Bone marrow (tissue), 2 donors: ENCODE data around the gene ACOX1.

Experiments
- DNase-seq, 2 donors: peaks; one replicate each; lab custom pipeline; 2025; lab: John Stamatoyannopoulos, UW

The ACOX1 gene

GRCh38 chr17:75908201-75908600 is 70.8 kb downstream of the ACOX1 start:
- no peak for DNase-seq

DNA sequence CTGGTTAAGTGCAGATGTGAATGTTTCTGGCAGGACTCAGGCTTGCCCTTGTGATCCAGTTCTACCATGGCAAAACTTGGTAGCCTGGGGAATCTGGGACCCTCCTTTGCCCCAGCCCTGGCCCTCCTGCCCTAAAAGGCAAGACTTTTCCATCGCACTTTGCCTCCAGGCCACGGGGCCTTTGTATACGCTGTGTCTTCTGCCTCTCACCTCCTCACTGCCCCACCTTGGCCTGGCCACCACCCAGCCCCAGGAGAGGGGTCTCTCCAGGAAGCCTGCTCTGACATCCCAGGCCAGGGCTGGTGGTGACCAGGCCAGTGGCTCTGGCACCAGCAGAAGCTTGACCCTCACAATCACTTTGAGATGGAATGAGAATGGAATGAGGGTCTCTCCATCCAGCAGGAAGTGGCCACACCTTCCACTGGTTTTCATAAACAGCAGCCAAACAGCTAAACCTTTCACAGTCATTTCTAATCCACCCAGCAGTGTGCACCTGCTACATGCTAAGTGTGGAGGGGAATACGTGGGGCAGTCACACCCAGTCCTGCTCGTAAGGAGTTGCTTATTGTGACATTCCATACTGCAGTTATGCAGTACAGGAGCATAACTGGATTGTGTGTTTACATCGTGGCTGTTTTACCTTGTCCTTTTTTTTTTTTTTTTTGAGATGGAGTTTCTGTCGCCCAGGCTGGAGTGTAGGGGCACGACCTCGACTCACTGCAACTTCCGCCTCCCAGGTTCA is 72.7 kb downstream of the ACOX1 start:
- DNase-seq: no peak

DNA sequence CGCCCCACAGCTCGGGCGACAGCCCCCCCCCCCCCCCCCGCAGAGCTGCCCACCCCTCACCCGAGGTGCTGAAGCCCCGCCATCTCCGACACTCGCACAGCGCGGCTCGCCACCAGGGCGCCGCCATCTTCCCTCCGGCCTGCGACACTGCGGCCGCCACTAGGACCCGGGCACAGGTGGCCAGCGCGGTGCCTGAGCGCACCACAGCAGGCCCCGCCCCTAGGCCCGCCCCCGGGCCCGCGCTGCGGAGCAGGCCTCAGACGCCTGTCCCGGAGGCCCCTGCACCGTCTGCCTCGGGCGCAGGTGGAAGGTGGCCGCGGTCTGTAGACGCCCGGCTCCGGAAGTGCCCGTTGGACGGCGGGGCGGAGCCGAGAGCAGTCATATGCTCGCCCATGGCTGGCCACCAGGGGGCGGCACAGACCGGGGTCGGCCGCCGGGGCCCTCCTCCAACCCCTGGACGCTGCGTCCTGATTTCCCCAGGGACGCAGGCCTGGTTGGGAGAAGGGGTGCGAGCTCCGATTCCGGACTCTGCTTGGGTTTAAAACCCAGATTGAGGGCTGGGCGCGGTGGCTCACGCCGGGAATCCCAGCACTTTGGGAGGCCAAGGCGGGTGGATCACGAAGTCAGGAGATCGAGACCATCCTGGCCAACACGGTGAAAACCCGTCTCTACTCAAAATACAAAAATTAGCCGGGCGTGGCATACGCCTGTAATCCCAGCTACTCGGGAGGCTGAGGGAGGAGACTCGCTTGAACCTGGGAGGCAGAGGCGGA is 74.0 kb downstream of the ACOX1 start, which contains the start of gene MRPL38:
Gene MRPL38, minus strand, starts transcription at position 136 of the 773 bp plus-strand sequence. Its CDS starts 9 bp downstream, at position 127.
- DNase-seq: peak; percentile 77 to 98

GRCh38 chr17:75902406-75902805 is 76.6 kb downstream of the ACOX1 start:
- no peak for DNase-seq

DNA sequence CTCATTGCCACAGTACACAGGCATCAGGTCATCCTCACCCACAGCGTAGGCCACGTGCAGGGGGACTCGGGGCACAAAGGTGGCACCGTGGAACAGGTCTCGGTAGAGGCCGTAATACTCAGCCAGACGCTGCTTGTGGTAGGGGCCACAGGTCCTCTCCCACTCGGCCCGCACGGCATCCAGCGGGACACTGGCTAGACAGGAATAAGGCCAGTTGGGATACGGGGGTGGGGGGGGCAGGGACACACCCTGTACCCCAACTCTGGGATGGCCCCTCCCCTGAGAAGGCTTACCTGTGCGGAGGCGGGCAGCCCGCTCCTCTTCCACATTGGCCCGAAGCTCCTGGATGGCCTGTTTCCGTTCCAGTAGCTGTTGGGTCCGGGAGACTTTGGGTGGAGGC is 77.2 kb downstream of the ACOX1 start:
- no peak for DNase-seq

- no peak for DNase-seq
Measured at GRCh38 chr17:75900691-75901533, 78.1 kb downstream of the ACOX1 start.

- DNase-seq: no peak
Measured at GRCh38 chr17:75899767-75900468, 79.0 kb downstream of the ACOX1 start.

DNA sequence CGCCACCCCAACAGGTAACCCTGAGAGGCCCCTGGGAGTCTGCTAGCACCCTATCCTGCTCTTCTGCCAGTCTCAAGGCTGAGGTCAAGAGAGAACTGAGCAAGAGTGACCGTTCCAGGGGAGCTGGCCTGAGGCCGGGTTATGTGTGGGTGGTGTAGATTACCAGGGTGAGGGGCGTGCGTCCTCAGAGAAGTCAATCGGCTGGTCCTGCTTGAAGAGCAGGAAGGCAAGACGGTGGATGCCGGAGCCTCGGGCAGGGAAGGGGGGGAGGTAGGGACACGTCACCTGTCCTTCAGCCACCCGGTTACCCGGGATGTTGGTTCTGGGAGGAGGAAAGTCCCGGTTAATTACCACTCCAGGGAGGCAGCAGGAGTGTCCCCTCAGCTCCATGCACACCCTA is 79.6 kb downstream of the ACOX1 start:
- no peak for DNase-seq

GRCh38 chr17:75898791-75899190 is 80.2 kb downstream of the ACOX1 start:
- no peak for DNase-seq

DNA sequence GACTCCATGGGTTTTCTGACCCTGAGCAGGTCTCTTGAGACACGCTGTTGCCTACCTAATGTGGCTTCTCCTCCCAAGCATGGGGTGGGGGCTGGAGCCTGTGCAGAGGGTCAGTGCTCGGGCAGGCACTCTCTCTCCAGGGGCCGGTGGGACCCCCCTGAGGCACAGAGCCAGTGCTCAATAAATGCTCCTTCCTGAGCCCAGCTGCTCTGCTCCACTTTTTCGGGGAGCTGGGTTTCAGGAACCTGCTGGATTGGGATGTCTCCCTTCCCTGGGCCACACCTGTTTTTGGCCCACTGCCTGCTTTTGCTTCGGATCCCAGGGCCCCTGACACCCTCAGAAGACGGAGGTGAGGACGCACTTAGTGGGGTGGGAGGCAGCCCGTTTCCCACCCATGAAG is 80.9 kb downstream of the ACOX1 start:
- no peak for DNase-seq

DNA sequence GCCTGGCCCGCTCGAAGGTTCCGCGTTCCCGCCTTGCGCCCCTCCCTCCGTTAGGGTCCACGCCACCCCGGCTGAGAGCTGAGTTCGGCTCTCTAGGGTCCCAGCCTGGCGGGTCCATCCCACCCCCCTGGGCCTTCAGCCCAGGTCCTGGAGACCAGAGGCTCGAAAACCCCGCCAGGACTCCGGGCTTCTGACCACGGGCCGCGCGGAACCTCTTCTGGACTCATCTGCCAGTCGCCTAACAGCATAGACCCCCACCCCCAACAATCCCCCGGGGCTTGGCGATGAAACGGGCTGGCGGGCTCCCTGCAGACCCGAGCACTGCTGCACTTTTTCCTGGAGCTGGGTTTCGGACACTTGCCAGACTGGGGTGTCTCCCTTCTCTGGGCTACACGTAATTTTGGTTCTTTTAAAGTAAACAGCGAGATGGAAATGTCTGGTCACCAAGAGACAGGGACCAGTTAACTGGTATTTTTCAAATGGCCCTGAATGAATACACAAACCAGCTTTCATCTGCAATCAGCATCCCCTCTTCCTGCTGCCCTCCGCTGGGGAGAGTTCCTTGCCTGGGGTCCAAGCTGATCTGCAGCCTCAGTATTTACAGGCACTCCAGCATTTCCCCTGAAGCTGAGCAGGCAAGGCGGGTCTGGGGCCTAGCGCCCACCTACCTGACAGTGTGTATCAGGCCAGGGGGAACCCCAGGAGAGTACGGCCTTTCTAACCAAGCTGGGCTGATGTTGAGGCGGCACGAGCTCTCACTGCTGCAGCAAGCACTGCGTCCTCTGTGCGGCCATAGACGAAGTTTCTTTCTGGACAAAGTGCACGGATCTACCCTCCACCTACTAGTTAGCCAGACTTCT is 81.6 kb downstream of the ACOX1 start:
- no peak for DNase-seq

DNA sequence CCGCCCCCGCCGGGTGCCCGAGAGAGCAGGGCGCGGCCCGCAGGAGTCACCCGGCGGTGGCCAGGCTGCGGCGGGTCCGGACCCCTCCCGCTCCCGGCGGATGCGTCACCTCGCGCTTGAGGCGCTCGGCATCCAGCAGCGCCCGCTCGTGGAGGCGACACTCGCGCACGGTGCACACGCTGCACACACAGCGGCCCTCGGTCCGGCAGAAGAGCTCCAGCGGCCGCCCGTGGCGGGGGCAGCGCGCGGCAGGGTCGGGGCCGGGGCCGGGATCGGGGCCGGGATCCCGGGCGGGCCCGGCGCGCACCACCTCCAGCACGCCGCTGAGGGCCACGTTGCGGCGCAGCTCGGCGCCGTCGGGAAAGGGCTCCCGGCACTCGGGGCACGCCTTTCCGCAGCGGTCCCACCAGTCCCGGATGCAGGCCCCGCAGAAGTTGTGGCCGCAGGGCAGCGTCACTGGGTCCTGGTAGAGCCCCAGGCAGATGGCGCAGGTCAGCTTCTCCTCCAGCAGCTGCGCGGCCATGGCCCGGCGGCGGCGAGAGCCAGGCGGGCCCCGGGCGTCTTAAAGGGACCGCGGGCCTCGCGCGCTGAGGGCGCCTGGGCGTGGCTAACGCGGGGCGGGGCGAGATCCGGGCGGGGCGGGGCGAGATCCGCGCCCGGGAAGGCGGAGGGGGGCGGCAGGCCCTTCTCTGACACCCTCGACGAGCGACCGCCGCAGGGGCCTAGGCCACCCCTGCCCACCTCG is 82.4 kb downstream of the ACOX1 start, which contains the start of gene TRIM65:
Gene TRIM65, minus strand, starts transcription at position 537 of the 745 bp plus-strand sequence. Its CDS starts 14 bp downstream, at position 523.
- DNase-seq: peak; percentile 41 to 80

DNA sequence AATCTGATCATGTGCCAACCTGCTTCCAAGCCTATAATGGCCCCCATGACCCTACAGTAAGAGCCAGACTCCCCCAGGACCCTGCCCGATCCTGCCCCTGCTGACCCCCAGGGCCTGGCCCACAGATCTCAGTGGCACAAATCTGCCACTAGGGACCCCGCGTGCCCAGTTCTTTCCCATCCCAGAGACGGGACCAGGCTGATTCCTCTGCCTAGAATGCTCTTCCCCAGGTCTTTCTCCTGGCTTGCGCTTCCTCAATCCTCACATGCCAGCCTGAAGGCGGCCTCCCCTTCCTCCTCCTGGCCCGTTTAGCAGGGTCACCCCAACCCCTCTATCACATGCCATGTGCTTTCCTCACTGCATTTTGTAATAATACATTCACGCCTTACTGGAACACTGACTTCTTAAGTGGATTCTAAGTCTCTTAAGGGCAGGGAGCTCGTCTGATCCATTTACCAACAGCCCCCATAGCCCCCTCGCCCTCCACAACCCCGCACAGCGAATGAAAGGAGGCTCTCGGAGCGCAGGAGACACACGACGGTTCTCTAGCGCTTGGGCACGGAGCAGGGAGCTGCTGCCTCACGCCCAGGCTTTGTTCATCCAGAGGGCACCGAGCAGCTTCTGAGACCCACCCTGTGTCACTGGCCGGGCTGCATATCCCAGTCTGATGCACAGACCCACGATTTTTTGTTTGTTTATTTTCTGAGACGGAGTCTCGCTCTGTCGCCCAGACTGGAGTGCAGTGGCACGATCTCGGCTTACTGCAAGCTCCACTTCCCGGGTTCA is 83.4 kb downstream of the ACOX1 start:
- peak in 1 of 2 donors; percentile 7 for DNase-seq

GRCh38 chr17:75894049-75894733 is 84.8 kb downstream of the ACOX1 start:
- no peak for DNase-seq

DNA sequence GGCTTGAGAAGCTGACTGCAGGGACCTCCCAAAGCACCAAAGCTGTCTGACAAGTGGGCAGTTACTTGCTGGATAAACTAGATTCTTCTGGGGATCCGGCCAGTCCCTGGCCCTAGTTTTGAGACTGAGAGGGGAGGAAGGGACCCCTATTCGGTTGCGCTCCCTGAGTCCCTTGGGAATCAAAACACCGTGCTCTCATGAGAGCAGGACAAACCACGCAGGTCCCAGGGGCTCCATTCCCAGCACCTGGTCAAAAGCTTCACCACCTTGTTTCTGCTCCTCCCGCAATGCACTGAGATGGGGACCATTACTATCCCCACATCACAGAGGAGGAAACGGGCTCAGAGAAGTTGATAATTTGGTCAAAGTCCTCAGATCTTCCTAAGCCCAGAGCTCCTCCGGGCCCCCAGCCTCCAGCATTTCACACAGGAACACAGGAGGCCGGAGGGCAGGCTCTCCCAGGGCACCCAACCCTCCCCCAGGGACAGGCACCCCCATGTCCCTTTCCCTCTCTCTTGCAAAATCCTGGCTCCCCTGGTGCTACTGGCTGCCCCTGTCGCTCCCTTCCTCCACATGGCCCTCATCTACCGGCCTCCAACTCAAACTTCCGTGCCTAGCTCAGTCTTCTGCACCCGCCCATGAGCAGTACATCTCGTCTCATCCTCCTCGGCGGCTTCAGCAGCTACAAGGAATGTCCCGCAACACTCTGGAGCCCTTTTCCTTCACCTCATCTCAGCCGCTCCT is 85.5 kb downstream of the ACOX1 start:
- no peak for DNase-seq

- DNase-seq: no peak
Measured at GRCh38 chr17:75892556-75893224, 86.3 kb downstream of the ACOX1 start.
